Inflammatory macrophage (primary cell): Measurements from ENCODE around the gene JDP2.

Source experiments
- DNase-seq, 2 donors: peaks; one replicate each; pipeline ENCODE4 v3.0.0-alpha.2; 2020 to 2022

The JDP2 gene

DNA sequence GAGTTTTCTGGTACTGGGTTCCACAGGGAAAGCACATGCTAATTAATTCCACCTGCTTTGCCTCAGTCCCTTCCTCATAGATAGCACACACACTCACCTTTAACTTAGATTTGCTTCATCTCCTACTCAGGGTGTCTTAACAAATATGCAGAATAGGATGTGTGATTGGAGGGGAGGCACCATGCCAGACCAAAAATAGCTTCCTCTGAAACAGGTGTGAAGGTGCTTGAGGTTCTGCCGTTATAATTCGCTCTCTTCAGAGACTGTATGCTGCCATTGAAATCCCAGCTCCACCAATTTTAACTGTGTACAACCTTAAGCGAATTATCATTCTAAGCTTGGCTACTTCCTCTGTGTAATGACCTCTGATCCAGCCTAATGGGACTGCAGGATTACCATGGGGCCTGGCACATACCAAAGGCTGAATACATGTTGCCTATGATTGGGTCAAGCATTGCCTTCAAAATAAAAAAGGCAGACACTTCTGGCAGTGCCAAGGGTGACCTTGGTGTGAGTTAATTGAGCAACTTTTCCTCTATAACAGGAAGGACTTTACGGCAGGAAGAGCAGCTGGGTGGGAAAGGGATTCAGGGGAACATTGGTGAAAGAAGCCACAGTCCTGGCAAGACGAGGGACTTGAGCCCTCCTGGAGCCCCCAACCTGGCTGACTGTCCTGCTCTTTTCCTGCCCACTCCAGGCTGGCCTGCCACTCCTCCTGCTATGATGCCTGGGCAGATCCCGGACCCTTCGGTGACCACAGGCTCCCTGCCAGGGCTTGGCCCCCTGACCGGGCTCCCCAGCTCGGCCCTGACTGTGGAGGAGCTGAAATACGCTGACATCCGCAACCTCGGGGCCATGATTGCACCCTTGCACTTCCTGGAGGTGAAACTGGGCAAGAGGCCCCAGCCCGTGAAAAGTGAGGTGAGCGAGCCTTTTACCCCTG, 9.7 kb downstream of the JDP2 start:
- no peak for DNase-seq

DNA sequence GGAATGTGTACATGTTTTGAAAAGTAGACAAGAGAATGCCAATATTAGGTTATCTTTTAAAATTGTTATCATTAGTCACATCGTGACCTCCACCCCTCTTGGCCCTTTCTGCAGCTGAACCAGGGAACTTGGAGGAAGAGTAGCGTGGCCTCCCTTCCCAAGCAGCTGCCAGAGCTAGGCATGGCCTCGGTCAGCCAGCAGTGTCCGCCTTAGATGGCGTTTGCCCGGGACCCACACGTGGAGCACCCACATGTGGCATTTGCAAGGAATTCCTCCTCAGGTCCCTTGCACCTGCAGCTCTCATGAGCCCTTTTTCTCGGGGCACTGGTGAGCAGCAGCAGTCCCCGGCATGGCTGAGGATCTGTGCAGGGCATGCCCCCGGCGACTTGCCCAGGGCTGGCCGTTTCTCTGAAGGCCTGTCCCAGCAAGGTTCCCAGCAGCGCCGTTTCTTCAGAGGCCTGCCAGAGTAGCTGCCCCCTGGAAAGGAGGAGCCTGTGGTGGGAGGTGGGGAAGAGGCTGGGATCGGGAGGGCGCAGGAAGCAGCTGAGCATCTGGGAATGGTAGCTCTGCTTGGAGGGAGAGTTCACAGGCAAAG, 10.8 kb downstream of the JDP2 start:
- no peak for DNase-seq

DNA sequence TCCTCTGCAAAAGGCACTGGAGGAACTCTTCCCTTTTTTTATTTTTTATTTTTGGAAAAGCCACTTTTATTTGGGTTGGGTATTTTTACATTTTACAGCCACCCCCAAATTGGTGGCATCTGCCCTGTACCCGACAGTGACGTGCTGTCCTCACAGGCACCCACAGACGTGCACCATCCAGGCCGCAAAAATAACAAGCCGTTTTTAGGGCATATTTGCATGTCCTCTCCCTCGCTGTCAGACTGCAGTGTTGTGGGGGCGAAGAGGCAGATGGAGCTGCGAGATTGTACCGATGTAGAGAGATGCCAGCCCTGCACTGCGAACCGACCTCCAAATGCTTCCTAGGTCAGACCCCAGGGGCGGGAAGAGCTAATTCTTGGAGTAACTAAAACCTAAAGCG, 12.2 kb downstream of the JDP2 start:
- no peak for DNase-seq

DNA sequence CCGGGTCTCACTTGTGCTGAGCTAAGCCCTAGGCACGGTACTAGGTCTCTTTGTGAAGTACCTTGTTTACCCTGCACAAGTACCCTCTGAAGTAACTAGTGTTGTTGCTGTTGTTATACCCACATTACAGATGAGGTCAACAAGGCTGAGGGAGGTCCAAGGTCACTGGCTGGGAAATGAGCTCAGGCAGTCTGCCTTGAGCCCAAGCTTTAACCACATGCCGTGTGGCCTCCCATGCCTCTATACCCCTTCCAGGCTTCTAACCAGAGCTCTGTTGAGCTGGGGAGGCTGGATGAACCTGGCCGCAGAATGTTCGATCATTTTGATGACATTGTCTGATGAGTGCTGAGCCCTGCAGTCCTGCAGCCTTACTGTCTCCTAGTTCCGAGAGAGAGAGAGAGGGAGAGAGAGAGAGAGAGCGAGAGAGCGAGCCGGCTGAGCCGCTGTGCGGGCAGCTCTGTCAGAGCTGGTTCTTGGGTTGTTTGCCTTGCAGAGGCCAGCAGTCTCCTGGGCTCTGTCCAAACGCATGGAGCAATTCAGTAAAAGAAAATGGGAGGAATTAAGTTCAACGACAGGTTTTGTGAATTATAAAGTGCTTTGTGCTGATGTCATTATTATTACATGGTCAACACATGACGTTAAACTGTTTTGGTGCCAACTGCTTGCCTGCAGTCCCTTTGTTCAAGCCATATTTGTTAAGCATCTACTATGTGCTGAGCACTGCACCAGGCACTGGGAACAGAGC, 13.1 kb downstream of the JDP2 start:
- DNase-seq: no peak

DNA sequence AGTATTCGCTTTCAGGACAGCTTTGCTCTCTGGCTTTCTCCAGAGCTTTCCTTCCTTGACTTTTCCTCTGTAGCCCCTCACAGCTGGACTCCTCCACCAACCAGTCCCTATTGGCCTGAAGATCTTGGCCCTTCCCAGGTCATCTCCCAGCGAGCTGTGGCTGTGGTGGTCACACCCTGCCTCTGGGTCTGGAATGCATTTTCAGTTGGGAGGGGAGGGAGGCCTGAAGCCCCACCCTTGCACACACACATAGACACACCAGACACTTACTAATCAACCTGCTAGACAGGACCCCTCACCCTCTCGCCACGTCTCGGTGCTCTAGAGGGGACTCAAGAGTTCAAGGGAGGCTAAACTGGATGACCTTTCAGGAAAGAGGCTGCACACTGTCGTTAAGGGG, 13.9 kb downstream of the JDP2 start:
- DNase-seq: no peak

DNA sequence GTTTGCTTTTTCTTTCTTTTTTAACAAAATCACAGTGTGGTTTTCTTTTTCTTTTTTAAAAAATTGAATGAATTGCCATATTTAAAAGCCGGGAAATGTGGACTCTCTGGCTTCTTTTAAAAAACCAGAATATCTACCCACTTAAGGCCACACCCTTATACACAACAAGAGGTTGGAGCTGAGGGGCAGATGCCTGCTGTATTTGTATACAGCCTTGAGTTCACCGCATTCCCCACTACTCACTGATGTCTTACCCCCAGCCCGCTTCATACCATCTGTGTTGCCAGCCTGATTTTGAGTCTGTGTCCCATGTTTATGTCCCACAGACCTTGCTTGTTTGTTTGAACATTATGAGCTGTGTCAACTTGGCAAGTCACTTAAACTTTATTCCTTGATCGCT, 14.3 kb downstream of the JDP2 start:
- no peak for DNase-seq

DNA sequence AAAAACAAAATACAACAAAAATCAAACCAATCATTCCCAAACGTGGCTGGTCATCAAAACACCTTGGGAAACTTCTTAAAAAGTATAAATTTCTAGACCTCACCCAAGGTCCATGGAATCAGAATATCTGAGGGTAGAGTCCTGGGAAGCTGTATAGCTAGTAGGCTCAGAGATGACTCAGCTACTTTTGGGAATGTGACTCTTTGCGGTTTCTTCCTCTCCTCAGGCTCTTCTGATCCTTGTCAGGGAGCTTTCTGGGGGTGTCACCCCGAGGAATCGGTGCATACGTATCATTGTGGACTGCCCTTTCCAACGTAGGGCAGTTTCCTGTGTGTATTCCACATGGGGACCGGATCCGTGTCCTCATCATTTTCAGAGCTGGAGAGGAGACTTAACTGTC, 14.8 kb downstream of the JDP2 start:
- DNase-seq: no peak

DNA sequence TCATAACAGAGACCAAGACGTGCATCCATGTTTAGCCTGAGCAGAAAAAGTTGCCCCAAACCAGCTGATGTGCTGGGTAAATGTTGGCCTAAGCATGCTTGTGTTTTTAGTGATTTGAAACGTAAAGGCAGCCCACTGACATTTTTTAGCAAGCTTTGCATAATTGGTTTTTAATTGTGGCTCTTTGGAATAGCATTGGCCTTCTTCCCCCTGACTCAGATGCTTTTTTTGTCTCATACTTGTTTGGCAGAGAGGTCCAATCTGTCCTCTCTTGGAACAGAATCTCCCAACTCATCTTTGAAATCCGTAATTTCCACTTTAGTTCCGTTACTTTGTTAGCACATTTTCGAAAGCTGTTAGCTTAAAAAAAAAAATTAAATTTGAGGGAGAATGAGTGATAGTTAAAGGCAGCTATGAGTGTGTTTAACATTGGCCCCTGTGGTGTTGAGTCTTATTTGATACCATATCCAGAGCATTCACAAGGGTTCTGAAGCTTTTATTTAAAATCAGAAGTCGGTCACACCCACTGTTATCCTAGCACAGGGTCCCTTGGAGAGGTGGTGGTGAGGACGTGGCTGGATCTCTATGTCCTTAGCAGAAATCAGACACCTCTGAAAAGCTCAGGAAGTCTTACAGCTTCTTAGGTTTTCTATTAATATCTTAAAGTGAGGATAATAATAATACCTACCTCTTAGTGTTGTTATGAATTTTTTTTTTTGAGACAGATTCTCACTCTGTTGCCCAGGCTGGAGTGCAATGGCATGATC, 15.6 kb downstream of the JDP2 start:
- no peak for DNase-seq

DNA sequence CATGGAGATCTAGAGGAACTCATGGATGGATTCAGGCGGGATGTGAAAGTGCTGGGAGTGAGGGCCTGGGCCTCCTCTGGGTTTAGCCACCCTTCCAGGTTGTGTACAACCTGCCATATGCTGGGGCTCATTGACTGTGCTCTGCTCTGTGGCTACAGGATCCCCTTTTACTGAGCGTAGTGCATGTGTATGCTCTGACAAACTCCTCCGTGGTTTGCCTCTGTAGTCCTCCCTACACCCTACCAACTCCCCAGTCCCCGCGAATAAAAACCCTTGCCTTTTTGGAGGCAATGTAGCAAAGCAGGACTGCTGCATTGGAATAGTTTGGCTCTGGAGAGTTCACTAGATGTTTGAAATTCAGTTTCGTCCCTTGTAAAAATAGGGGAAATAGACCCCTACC, 17.4 kb downstream of the JDP2 start:
- DNase-seq: no peak

DNA sequence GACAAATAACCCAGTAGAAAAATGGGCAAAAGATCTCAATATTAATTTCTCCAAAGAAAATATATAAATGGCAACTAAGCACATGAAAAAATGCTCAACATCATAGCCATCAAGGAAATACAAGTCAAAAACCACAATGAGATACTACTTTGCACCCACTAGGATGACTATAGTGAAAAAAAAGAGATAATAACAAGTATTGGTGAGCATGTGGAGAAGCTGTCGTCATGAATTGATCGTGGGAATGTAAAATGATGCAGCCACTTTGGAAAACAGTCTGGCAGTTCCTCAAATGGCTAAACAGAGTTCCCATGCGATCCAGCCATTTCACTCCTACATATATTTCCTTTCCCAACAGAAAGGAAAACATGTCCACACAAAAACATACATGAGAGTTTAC, 18.1 kb downstream of the JDP2 start:
- no peak for DNase-seq

DNA sequence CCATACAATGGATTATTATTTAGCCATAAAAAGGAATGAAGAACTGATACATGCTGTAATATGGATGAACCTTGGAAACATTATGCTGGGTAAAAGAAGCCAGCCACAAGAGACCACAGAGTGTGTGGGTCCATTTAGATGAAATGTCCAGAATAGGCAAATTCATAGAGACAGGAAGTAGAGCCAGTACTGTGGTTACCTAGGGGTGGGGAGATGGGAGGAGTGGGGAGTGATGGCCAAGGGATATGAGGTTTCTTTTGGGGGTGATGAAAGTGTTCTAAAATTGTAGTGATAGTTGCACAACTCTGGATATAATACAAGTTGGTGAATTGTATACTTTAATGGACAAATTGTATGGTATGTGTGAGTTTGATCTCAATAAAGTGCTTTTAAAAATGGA, 18.6 kb downstream of the JDP2 start:
- no peak for DNase-seq

DNA sequence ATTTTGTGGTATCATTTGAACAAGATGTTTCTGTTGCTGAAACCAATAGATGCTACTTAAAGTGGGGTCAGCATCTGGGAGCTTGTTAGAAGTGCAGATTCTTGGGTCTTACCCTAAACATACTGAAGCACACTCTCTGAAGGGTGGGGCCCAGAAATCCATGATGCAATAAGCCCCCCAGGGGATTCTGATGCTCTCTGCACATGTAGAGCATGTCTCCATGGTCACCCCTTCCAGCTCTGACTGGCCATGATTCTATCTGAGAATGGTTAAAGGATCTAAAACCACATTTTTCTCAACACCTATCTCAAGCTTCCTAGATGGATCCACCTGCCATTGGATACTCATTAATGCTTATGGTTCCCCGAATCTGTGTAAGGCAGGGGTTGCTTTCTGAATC, 20.4 kb downstream of the JDP2 start:
- DNase-seq: no peak

DNA sequence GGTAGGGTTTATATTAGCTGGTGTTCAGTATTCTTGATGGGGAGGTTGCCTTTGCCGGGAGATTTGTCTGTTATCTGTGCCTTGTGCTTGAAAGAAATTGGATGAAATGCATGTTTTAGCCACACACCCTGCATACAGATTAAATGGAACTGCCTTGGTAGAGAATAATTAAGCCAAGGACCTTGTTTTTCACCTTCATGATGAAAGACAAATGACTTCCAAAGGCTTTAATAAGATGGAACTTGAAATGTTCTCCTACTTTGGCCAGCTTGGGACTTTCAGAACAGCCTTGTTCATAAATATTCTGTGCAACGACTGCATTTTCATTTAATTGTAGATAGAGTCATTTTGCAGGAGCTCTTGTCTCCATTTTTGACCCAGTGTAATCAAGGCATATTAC, 21.2 kb downstream of the JDP2 start:
- no peak for DNase-seq

DNA sequence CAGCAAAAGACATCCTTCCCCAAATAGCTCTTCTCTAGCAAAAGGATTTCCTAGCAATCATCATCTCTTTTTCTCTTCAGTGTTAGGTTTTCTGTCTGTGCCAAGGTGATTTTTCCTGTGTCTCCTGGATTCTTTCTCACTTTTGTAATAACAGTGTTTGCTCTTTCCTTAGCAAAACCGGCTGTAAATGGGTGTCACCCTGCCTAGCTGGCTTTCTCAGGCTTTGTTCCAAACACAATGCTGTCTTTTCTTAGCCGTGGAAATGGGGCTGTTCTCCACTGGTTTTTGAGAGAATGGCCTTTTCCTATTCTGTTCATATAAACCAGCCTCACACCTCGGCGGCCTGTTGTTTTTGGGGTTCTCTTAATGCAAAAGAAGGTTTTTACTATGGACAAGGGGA, 21.9 kb downstream of the JDP2 start:
- DNase-seq: no peak

DNA sequence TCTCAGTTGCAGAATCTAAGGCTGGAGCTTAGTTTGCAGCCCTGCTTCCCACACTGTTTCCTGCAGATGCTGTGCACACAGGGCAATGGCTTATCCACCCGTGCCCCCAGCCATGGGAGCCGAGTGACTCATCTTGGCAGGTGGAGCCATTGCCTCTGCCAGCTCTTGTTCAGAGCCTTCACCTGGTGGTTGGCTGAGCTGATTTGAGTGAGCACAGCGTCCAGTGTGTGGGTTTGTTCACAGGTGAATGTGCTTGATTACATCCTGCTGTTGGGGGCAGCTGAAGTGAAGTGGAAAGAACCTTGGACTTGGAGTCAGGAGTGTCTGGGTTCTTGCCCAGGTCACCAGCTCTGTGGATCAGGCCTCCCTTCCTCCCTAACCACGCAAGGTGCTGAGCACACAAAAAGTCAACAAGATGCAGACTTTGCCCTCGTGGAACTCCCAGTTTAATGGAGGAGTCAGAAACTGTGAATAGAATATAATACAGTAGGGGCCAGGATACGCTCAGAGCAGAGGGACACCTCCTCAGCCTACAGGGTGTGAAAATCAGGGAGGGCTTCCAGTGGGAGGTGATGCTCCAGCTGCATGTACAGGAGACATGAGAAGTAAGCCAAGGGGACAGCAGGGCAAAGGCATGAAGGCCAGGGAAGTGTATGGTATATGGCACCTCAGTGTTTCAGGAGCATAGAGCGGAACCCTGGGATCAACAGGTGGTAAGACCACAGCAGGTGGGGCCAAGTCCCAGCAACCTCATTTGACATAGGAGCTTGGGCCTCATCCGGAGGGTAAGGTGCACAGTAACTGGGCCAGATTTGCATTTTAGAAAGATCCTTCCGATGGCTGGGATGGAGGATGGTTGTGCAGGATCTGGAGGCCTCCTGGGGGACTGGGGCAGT, 22.8 kb downstream of the JDP2 start:
- no peak for DNase-seq

DNA sequence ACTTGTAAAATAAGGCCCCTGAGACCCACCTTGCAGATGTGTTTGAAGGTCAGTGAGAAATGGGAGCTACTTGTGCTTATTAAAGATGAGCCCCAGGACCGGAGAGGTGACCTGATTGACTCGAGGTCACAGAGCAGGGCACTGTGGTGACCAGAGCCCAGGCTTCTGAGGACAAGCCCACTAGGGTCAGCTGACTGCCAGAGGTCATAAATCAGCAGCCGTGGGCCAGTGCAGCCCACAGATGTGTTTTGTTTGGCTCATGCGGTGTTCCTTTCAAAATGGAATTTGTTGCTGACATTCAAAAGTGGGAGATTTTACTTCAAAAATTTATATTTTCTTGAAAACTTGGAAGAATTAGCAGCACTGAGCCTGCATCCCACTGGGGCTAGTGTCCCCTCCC, 24.5 kb downstream of the JDP2 start:
- peak in 1 of 2 donors; percentile 22 for DNase-seq

DNA sequence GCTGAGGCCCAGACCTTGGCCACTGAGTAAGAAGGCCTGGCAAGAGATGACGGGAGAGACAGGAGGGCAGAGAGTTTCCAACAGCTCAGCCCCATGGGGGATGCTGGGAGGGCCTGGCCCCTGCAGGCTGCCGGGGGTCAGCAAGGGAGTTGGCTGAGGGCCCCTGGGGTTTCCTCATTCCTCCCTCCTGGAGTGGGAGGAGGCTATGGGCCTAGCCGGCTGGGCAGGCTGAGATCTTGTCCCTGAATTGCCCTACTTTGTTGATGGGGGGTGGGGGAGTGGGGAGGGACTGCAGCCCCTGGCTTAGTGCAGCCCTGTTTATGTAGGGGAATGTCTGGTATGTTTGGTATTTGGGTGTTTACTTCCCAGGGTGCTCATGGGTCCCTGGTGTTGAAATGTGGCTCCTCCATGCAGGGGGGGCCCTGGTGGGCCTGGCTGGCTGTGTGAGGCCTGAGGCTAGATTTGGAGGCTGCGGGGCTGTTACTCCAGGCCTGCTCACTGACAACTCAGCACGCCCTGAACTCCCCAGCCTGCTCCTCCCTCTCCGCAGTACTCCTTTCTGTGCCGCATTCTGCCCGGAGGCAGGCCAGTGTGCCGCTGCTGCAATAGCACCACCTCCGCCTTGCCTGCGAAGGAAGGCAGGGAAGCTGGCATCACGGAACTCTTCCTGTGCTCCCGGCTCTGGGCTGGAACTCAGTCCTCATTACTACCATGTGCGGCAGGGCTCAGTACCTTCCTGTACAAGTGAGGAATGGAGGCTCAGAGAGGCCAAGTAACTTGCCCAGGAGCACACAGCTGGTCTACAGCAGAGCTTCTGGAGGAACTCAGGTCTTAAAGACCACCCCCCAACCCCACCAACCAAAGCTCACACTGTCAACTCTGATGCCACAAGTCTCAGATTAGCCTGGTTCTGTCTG, 25.3 kb downstream of the JDP2 start:
- no peak for DNase-seq

DNA sequence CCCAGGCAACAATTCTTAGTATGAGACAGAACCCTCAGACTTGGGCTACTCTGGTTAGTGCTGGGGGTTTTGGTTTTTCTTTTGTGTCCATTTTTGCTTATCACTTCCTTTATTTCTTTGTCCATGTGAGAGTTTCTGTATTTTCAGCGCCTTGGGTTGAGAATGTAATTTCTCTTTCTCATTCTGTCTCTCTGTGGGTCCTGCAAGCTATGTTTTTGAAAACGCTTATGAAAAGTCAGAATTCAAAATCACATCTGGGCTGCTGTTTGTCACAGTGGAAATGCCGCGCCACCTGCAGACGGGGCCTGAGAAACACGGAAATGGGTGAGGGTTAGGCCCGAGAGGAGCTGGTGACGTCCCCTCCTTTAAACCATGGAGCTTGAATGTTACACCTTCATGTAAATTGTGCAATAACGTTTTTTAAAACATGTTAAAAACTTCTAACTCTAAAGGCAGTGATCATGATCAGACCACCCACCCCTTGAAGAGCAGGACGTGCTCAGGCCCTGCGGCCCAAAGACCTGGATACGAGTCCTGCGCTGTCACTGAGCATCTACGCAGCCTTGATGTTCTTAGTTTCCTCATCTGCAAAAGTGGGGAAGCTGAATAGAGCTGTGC, 26.1 kb downstream of the JDP2 start:
- peak in 1 of 2 donors; percentile 42 for DNase-seq

DNA sequence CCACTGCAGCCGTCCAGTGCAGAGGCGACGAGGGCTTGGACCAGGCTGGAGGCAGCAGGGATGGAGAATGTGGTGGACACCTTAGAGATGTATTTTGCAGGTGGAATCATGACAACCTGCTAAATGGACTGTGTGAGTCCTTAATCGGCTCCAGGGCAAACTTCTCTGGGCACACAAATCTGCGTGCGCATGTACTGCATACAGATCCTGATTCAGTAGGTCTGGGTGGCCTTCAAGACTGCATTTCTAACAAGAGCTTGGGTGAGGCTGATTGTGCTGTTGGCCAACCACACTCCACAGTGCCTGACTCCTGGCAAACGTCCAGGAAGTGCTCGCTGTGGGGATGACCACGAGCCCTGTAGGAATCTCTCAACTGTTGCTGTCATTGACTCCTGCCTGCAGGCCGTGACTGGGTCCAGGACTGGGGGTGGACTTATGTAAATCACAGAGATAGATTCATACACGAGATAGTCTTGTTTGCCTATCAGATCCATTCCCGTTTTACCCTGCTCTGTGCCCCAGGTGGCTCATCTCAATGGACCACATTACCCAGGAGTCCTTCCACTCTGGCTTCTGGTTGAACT, 27.2 kb downstream of the JDP2 start:
- DNase-seq: peak; percentile 43
